A549 (cell line): ENCODE measurements around the gene RGS19.

Experiments
- CEBPB ChIP-seq, 2 experiments: fragments of >200 bp in 1 of 2; sonication (Bioruptor Twin) in 1 of 2; formaldehyde crosslinking in 1 of 2; IDR thresholded peaks; 2 replicates each; pipeline ENCODE4 v1.6.1; 2012 to 2016
- CTCF ChIP-seq: fragments of >200 bp; sonication (Bioruptor Twin); formaldehyde crosslinking; IDR thresholded peaks from 3 replicates; pipeline ENCODE4 v1.5.1; 2016
- EP300 ChIP-seq, 2 experiments: fragments of >200 bp; sonication (Bioruptor Twin); formaldehyde crosslinking; IDR thresholded peaks; 2 replicates in 1 of 2; 3 replicates in 1 of 2; pipeline ENCODE4 v1.6.1; 2016 to 2017
- FOSB ChIP-seq: fragments of 250-450 bp; sonication (Bioruptor Pico); IDR thresholded peaks from 2 replicates; pipeline ENCODE4 v1.5.0; 2020; ENCODE audit warnings: mild to moderate bottlenecking, moderate library complexity
- JUN ChIP-seq, 2 experiments: fragments of >200 bp; sonication (Bioruptor Twin); formaldehyde crosslinking; IDR thresholded peaks; 2 replicates in 1 of 2; 3 replicates in 1 of 2; pipeline ENCODE4 v1.6.1; 2016 to 2017
- MAZ ChIP-seq: fragments of 150-350 bp; IDR thresholded peaks from 2 replicates; pipeline ENCODE4 v1.6.1; 2014; ENCODE audit warnings: antibody characterized with exemption, low read depth, low read length, borderline replicate concordance
- PHF8 ChIP-seq: fragments of 200-600 bp; sonication (generic); IDR thresholded peaks from 2 replicates; pipeline ENCODE4 v1.6.1; 2016; ENCODE audit warnings: low read depth, mild to moderate bottlenecking, antibody characterized with exemption, moderate library complexity, borderline replicate concordance
- POLR2A ChIP-seq: IDR thresholded peaks from 2 replicates; pipeline ENCODE4 v1.6.1; 2012; ENCODE audit warnings: mild to moderate bottlenecking, low read length
- RAD21 ChIP-seq, 2 experiments: fragments of >200 bp in 1 of 2; sonication (Bioruptor Twin) in 1 of 2; formaldehyde crosslinking in 1 of 2; IDR thresholded peaks in 1 of 2; conservative IDR thresholded peaks in 1 of 2; 2 replicates in 1 of 2; 3 replicates in 1 of 2; pipeline ENCODE4 v1.6.1; 2012 to 2018; ENCODE audit warnings: inconsistent platforms in 1 of 2
- RFX5 ChIP-seq: fragments of 450-650 bp; IDR thresholded peaks from 2 replicates; pipeline ENCODE4 v1.7.1; 2014; ENCODE audit warnings: antibody characterized with exemption, mild to moderate bottlenecking, moderate library complexity
- USF2 ChIP-seq: fragments of 450-650 bp; IDR thresholded peaks from 2 replicates; pipeline ENCODE4 v1.6.1; 2014; ENCODE audit warnings: antibody characterized with exemption
- ZNF302 ChIP-seq: fragments of 250-450 bp; sonication (Bioruptor Pico); IDR thresholded peaks from 2 replicates; pipeline ENCODE4 v1.9.0; 2021; ENCODE audit warnings: inconsistent platforms, mild to moderate bottlenecking, moderate library complexity

- TF ChIP-seq CTCF (no peak), POLR2A (no peak), FOSB (CRISPR knock-in tag) (no peak), RFX5 (no peak), EP300 (IDR thresholded peaks at IDR 0.05) (no peak), RAD21 (conservative IDR thresholded peaks at IDR 0.05 in 1 of 2, IDR thresholded peaks at IDR 0.05 in 1 of 2) (no peak), JUN (IDR thresholded peaks at IDR 0.05) (no peak), CEBPB (IDR thresholded peaks at IDR 0.05) (no peak), MAZ (no peak), USF2 (no peak), PHF8 (no peak), ZNF302 (CRISPR knock-in tag) (no peak)
These were observed 27.2 kb upstream of the RGS19 start for GRCh38 chr20:64106435-64106961.
